ENCODE data around the gene NHP2. TPM values are rescaled to one million over a fixed set of nuclear protein-coding genes. Genes with fewer than 3 reads are reported as not detected.

NHP2 gene
- total RNA-seq, 1 donor: 88.1 TPM

- TF ChIP-seq CTCF (IDR thresholded peaks at IDR 0.05; ENCODE audit: insufficient read depth, low read depth, low read length): peak; percentile 79
Observed at GRCh38 chr5:178145965-178146820, 7.5 kb downstream of the NHP2 start.

DNA sequence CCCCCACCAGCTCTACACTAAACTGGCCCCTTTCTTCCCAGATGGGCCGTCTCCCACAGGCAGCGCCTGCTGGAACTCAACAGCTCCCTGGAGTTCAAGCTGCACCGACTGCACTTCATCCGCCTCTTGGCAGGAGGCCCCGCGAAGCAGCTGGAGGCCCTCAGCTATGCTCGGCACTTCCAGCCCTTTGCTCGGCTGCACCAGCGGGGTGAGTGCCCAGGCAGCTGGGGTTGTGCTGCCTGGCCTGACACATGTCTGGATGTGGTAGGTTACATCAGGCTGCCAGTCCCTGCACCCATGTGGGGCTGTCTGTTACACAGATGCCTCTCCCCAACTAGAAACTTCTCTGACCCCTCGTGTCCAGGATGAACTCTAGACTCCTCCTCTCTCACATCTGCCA, 9.8 kb downstream of the NHP2 start:
- TF ChIP-seq CTCF (IDR thresholded peaks at IDR 0.05; ENCODE audit: insufficient read depth, low read depth, low read length): no peak
- H3K4me3 ChIP-seq (ENCODE audit: low read depth, low read length): no peak overlapping the region
- DNase-seq (ENCODE audit: low read depth): peak; percentile 38

More at GRCh38 chr5:178145965-178146820, 7.5 kb downstream of the NHP2 start:
- no peak overlapping the region for H3K4me3 ChIP-seq (ENCODE audit: low read depth, low read length)
- DNase-seq (ENCODE audit: low read depth): peak; percentile 48

DNA sequence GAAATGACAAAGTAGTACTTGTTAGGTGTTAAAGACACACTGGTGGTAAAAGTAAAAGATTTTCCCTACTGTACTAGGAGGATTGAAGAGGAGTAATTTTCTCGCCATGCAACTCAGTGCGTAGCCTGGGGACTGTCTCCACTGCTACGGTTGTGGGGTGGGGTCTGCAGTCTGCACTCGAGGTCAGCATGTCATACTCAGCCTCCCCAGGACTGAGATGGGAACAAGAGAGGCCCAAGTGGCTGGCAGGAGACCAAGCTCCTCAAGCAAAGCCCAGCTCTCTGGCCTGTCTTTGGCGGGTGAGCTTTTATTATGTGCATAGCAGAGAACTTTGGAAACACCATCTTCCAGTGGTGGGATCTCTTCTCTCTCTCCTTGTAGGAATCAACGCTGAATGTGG, 10.4 kb downstream of the NHP2 start:
- DNase-seq (ENCODE audit: low read depth): no peak
- no peak overlapping the region for H3K4me3 ChIP-seq (ENCODE audit: low read depth, low read length)
- TF ChIP-seq CTCF (IDR thresholded peaks at IDR 0.05; ENCODE audit: insufficient read depth, low read depth, low read length): no peak

DNA sequence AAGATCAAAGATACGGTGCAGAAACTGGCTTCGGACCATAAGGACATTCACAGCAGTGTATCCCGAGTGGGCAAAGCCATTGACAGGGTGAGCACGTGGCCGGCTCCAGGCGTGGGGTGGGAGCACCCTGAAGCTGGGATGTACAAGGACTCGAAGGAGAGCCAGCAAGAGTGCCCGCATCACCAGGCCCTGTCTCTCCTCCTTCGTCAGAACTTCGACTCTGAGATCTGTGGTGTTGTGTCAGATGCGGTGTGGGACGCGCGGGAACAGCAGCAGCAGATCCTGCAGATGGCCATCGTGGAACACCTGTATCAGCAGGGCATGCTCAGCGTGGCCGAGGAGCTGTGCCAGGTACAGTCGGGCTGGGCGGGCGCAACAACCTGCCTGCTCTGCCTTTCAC, 11.0 kb downstream of the NHP2 start:
- H3K4me3 ChIP-seq (ENCODE audit: low read depth, low read length): no peak overlapping the region
- no peak for TF ChIP-seq CTCF (IDR thresholded peaks at IDR 0.05; ENCODE audit: insufficient read depth, low read depth, low read length)
- DNase-seq (ENCODE audit: low read depth): no peak

- no peak for TF ChIP-seq CTCF (IDR thresholded peaks at IDR 0.05; ENCODE audit: insufficient read depth, low read depth, low read length)
- DNase-seq (ENCODE audit: low read depth): no peak
- H3K4me3 ChIP-seq (ENCODE audit: low read depth, low read length): no peak overlapping the region
Observed at GRCh38 chr5:178141550-178141949, 12.1 kb downstream of the NHP2 start.

DNA sequence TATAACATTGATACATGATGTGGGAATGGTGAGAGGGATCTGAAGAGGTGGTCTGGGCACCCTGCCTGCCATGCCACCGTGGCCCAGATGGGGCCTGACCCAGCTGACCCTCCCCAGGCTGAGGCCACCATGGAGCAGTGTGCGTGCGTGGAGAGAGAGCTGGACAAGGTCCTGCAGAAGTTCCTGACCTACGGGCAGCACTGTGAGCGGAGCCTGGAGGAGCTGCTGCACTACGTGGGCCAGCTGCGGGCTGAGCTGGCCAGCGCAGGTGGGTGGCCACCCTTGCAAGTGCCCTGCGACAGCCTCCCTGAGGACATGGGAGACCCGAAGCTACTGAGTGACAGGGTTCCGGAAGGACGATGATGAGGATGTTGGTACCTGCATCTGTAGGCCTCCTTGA, 15.7 kb downstream of the NHP2 start:
- no peak overlapping the region for H3K4me3 ChIP-seq (ENCODE audit: low read depth, low read length)
- TF ChIP-seq CTCF (IDR thresholded peaks at IDR 0.05; ENCODE audit: insufficient read depth, low read depth, low read length): no peak
- DNase-seq (ENCODE audit: low read depth): no peak
